ENCODE data around the gene PAH.

- TF ChIP-seq CTCF (IDR thresholded peaks at IDR 0.05; ENCODE audit: extremely low read depth in 1 of 2, insufficient read depth in 1 of 2, low read depth in 1 of 2, low read length in 2 of 2) (no peak), EZH2 (IDR thresholded peaks at IDR 0.05; ENCODE audit: borderline replicate concordance, low read depth, low read length, severe bottlenecking) (no peak), POLR2A (IDR thresholded peaks at IDR 0.05; ENCODE audit: low read depth, low read length) (no peak), MYC (IDR thresholded peaks at IDR 0.05; ENCODE audit: low read depth, low read length) (no peak), POLR2AphosphoS5 (IDR thresholded peaks at IDR 0.05; ENCODE audit: insufficient read depth, low read depth, low read length) (no peak), JUN (IDR thresholded peaks at IDR 0.05; ENCODE audit: borderline replicate concordance, insufficient read depth, insufficient read length, low read depth) (no peak), FOS (IDR thresholded peaks at IDR 0.05; ENCODE audit: borderline replicate concordance, insufficient read depth, low read length) (no peak), MAX (IDR thresholded peaks at IDR 0.05; ENCODE audit: insufficient read depth, insufficient read length) (no peak), GATA2 (IDR thresholded peaks at IDR 0.05; ENCODE audit: insufficient read depth, insufficient read length, low read depth, low read length) (no peak)
Measured at GRCh38 chr12:102918840-102919239, 1.8 kb upstream of the PAH start.

All from endothelial cell of umbilical vein (primary cell).